Esophagus (tissue), 2 donors: Measurements from ENCODE around the gene ZMYND12. TPM values are rescaled to one million over a fixed set of nuclear protein-coding genes. Genes with fewer than 3 reads are reported as not detected.

Experiments
- H3K27ac ChIP-seq, 2 donors: one replicate each; pipeline ENCODE4 v1.5.1; 2013; ENCODE audit warnings: low read depth in 2 of 2, mild to moderate bottlenecking in 2 of 2, inconsistent platforms in 1 of 2, low read length in 1 of 2, moderate library complexity in 1 of 2
- H3K27me3 ChIP-seq, 2 donors: one replicate each; pipeline ENCODE4 v1.6.1; 2013; ENCODE audit warnings: low read length in 2 of 2, control low read depth in 1 of 2, mild to moderate bottlenecking in 1 of 2; ENCODE audit not compliant: insufficient read depth in 2 of 2, control insufficient read depth in 1 of 2
- H3K36me3 ChIP-seq, 2 donors: one replicate each; pipeline ENCODE4 v1.6.1; 2013; ENCODE audit warnings: low read length in 1 of 2; ENCODE audit not compliant: control insufficient read depth in 2 of 2, insufficient read depth in 2 of 2
- H3K4me1 ChIP-seq, 2 donors: one replicate each; pipeline ENCODE4 v1.6.1; 2013; ENCODE audit warnings: low read length in 1 of 2; ENCODE audit not compliant: control insufficient read depth in 2 of 2, insufficient read depth in 2 of 2
- H3K4me3 ChIP-seq, 2 donors: one replicate each; pipeline ENCODE4 v1.5.1; 2013; ENCODE audit warnings: low read length in 2 of 2, mild to moderate bottlenecking in 2 of 2, low read depth in 1 of 2, moderate library complexity in 1 of 2
- H3K9me3 ChIP-seq, 2 donors: one replicate each; pipeline ENCODE4 v1.6.1; 2013; ENCODE audit warnings: mild to moderate bottlenecking in 2 of 2, low read depth in 1 of 2, low read length in 1 of 2, moderate library complexity in 1 of 2; ENCODE audit not compliant: control insufficient read depth in 2 of 2, insufficient read depth in 1 of 2
- WGBS, 2 donors: extraction: QIAGEN DNeasy Blood & Tissue Kit; methylation state at CpG; one replicate each; pipeline ENCODE4 v1.1.7; 2013; 5-methylcytosine and 5-hydroxymethylcytosine counted together
- polyA plus RNA-seq, 2 donors: library from polyadenylated mRNA; stranded (reverse); fragments of 200-250 nt; gene quantifications; one replicate each; pipeline ENCODE4 v1.2.3, GENCODE V29; 2013
- donor health status: healthy with polysubstance abuse.
- donor health status: Bipolar disorder and iron deficiency.

ZMYND12 gene
- polyA plus RNA-seq, 2 donors, result 0.24 to 0.36 TPM

DNA sequence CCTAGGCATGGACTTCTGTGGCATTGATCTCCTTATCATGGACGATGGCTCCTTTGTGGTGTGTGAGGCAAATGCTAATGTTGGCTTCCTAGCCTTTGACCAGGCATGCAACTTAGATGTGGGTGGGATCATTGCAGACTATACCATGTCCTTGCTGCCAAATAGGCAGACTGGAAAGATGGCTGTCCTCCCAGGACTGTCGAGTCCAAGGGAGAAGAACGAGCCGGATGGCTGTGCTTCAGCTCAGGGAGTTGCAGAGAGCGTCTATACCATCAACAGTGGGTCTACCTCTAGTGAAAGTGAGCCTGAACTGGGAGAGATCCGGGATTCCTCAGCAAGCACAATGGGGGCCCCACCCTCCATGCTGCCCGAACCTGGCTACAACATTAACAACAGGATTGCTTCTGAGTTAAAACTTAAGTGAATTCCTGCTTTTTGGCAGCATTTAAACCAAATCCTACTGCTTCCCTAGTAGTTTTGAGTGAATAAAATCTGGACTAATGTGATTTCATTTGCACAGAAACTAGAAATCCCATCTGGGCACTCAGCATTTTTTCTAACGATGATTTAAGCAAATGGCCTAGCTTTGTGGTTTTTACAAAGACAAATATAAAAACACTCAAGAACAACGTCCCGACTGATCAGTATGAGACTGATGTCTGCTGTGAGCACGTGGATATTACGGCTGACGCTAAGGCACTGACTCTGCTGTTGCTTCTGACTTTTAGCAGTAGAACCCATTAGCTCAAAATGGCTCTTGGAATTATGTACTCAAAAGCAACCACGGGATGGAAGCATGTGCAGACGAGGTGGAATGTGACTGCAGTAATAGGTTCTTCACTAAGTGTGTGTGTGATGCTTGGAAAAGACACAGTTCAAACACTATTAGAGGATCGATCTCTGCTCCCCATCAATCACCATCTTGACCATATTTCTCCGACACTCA, 41.0 kb downstream of the ZMYND12 start:
- Histone ChIP-seq H3K4me3 (no peak overlapping the region), H3K36me3 (no peaks in the 10 kb centered on the region), H3K9me3 (no peaks in the 10 kb centered on the region), H3K4me1 (peaks cover 0 to 3% of the 10 kb centered on the region in 2 donors), H3K27me3 (no peaks in the 10 kb centered on the region), H3K27ac (no peak overlapping the region)
- WGBS, 2 donors, result 90% methylated on average over 17 of the region's 17 CpGs

DNA sequence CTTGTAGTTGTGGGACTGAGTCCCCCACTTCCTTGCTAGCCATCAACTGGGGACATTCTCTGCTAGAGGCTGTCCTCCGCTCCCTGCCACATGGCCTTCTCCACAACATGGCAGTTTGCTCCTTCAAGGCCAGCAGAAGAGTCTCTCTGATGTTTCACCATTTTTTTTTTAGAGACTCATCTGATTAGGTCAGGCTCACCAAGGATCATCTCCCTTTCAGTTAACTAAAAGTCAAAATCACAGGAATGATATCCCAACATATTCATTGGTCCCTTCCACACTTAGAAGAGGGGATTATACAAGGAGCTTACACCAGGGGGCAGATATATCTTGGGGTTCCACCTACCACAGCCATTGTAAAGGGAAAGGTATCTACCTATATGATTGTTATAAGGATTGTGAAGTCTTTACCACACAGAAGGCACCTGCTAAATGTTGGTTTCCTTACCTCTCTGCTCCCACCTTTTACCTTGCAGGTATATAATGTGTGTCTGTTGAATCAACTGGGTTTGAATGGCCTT, 51.9 kb downstream of the ZMYND12 start:
- Histone ChIP-seq H3K4me3 (no peak overlapping the region), H3K4me1 (no peaks in the 10 kb centered on the region), H3K9me3 (no peaks in the 10 kb centered on the region), H3K27me3 (no peaks in the 10 kb centered on the region), H3K36me3 (no peaks in the 10 kb centered on the region), H3K27ac (no peak overlapping the region)
- WGBS, 2 donors, result 98 to 100% methylated on average over 1 of the region's 1 CpG

DNA sequence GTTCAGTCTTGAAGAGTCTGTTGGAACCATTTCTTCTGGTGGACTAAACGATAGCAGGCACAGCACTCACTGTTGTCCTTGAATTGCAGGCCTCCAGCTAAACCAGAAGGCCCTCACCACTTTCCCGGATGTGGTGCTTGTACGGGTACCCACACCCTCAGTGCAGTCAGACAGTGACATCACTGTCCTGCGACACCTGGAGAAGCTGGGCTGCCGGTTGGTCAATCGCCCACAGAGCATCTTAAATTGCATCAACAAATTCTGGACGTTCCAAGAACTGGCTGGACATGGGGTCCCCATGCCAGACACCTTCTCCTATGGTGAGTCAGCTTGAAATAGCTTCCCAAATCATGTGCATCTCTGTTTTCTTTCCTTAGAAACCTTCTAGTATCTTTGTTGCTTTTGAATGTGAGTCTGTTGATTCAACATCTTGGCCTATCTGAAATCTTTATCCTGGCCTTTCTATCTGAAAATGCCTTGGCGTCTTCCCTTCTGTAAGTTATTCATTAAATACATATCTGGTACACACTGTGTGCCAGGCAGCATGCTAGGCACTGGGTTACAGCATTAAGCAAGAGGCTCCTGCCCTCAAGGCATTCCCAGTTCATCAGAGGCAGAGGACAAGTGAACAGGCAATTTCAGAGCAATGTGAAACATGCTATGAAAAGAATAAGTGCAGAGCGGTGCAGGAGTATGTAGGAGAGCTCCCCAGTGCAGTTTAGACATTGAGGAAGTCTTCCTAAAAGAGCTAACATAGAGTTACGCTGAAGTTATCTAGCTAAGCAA, 56.3 kb downstream of the ZMYND12 start:
- H3K4me1 ChIP-seq, result no peaks in the 10 kb centered on the region
- H3K9me3 ChIP-seq, result no peaks in the 10 kb centered on the region
- no peaks in the 10 kb centered on the region for H3K36me3 ChIP-seq
- H3K27me3 ChIP-seq, result no peaks in the 10 kb centered on the region
- no peak overlapping the region for H3K27ac ChIP-seq
- H3K4me3 ChIP-seq, result no peak overlapping the region
- 83 to 90% methylated on average over 10 of the region's 10 CpGs for WGBS, 2 donors

DNA sequence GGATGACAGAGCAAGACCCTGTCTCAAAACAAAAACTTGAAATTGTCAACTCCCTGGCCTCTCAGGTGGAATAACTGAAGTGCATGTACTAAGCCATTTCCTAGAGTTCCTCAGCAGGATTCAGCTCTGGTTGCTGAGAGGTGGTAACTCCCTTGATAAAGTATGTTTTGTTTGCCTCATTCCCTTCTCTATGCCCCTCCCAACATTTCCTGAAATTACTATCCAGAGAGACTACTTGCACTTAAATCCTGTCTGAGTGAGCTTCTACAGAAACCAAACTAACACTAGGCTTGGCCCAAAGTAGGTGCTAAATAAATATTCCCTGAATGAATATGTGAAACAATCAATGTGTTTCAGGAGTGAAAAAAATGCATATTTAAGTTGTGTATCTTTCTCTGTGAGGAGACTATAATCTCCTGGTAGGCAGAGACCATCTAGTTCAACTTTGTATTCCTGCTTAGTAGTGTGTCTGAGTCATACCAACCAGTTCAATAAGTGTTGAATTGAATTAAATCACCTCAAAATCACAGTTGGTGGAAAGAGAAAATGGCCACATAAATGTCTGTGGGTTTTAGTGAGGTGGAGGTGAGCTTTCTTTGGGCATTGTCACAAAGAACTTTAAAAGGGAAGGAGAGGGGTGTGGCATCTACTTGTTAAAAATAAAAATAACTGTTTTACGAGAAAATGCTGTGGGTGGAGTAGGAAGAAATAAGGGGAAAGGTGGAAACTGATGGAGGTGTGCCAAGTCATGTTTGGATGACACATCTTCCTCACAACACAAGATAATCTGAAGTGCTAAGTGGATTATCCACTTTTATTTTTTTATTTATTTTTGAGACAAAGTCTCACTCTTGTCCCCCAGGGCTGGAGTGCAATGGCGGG, 62.6 kb downstream of the ZMYND12 start:
- no peaks in the 10 kb centered on the region for H3K4me1 ChIP-seq
- H3K27ac ChIP-seq, result no peak overlapping the region
- 53 to 68% methylated on average over 2 of the region's 2 CpGs for WGBS, 2 donors
- H3K4me3 ChIP-seq, result no peak overlapping the region
- H3K9me3 ChIP-seq, result no peaks in the 10 kb centered on the region
- H3K36me3 ChIP-seq, result no peaks in the 10 kb centered on the region
- no peaks in the 10 kb centered on the region for H3K27me3 ChIP-seq

DNA sequence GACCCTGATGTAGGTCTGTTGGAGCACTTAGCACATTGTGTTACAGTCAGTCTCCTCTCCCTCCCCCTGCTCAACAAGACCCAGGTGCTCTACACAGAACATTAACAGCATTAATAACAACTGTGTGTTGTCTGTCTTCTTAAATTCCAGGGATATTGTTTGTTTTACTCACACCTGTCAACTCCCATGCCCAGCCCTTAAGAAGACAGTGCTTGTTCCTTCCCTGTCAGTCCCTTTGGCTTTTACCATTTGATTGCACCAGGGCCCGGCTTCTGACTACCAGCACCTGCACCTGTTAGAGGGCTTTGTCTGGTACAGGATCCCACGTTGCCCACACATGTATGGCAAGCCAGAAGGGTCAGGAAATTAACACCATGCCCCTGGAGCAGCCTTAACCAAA, 63.6 kb downstream of the ZMYND12 start:
- no peaks in the 10 kb centered on the region for H3K9me3 ChIP-seq
- no peaks in the 10 kb centered on the region for H3K36me3 ChIP-seq
- no peaks in the 10 kb centered on the region for H3K27me3 ChIP-seq
- H3K4me1 ChIP-seq, result no peaks in the 10 kb centered on the region
- 67 to 77% methylated on average over 2 of the region's 2 CpGs for WGBS, 2 donors
- H3K4me3 ChIP-seq, result no peak overlapping the region
- H3K27ac ChIP-seq, result no peak overlapping the region

DNA sequence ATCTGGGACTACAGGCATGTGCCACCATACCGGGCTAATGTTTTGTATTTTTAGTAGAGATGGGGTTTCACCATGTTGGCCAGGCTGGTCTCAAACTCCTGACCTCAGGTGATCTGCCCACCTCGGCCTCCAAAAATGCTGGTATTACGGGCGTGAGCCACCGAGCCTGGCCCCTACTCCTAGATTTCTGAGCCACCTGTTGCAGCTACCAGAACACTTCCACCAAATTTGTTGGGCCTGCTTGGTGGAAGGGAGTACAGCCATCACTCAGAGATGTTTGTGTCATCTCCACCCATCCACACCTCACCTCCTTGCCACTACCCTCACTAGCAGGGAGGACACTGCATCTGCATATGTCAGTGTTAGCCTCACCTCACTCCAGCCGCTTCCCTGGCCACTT, 69.8 kb downstream of the ZMYND12 start:
- Histone ChIP-seq H3K9me3 (no peaks in the 10 kb centered on the region), H3K36me3 (no peaks in the 10 kb centered on the region), H3K27ac (no peak overlapping the region), H3K27me3 (peaks cover 2 to 4% of the 10 kb centered on the region in 2 donors), H3K4me1 (peaks cover 0 to 1% of the 10 kb centered on the region in 2 donors), H3K4me3 (no peak overlapping the region)
- 92% methylated on average over 6 of the region's 6 CpGs for WGBS, 2 donors

DNA sequence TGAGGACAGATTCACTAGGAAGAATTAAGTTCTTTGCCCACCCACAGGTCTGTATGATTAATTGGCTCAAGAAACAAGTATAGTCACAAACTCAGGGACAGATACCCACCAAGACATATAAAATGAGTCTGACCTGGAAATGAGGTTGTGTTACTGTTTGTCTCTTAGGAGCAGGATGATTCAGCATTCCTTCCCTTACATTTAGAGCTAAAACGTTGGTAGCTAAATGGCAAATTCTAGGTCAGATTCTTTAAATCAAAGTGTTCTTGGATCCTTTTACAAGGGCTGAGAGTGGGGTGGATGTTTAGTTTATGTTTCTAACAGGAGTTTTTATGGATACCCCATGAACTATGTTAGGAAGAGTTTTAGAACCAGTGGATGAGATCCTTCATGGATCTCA, 70.5 kb downstream of the ZMYND12 start:
- no peaks in the 10 kb centered on the region for H3K36me3 ChIP-seq
- 12 to 20% methylated on average over 1 of the region's 1 CpG for WGBS, 2 donors
- H3K9me3 ChIP-seq, result no peaks in the 10 kb centered on the region
- peaks cover 4 to 5% of the 10 kb centered on the region in 2 donors for H3K27me3 ChIP-seq
- peaks cover 0 to 4% of the 10 kb centered on the region in 2 donors for H3K4me1 ChIP-seq
- H3K27ac ChIP-seq, result no peak overlapping the region
- H3K4me3 ChIP-seq, result no peak overlapping the region

DNA sequence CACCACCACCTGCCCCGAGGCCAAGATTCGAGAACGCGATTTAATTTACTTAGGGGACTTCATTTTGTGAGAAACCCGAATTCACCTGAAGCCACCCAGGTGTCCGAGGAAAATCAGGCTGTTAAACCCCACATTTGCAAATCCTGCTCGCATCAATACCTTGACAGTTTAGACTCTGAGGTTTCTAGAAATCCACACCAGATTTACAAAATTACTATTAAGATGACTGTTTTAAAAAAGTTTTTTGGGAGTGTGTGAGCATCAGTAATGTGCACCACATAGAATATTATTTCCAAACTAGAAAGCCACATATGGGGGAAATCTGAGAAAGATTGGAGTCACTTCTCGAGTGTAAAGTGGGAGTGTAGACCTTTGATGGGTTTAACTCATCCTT, 74.5 kb downstream of the ZMYND12 start:
- Histone ChIP-seq H3K27me3 (peaks cover 4 to 5% of the 10 kb centered on the region in 2 donors), H3K36me3 (no peaks in the 10 kb centered on the region), H3K27ac (no peak overlapping the region), H3K4me3 (peak overlapping the region; percentile 52 to 59), H3K9me3 (no peaks in the 10 kb centered on the region), H3K4me1 (peaks cover 0 to 7% of the 10 kb centered on the region in 2 donors)
- WGBS, 2 donors, result 19 to 20% methylated on average over 8 of the region's 8 CpGs
